HepG2 (cell line): ENCODE measurements around the gene SCP2D1. TPM values are rescaled to one million over a fixed set of nuclear protein-coding genes. Genes with fewer than 3 reads are reported as not detected.

Experiments
- ATAC-seq: fragments of 200-7000 bp; cut with Tn5 transposase; 3 replicates; pipeline ENCODE4 v1.9.1; 2020; ENCODE audit warnings: mild to moderate bottlenecking, moderate library complexity
- BruUV-seq: library from RNA; stranded (reverse); fragments of 400-500 nt; replicated peaks from 2 replicates; lab custom pipeline; 2021; lab: Mats Ljungman, UMichigan
- CTCF ChIA-PET: fragments of 300-600 bp; formaldehyde crosslinking; extraction: SDS; loops from one replicate; lab custom pipeline; 2021; ENCODE audit warnings: low total read pairs, inconsistent platforms, low intra/inter-chr PET ratio; lab: Yijun Ruan, JAX
- POLR2A ChIA-PET: fragments of 350-600 bp; sonication (Branson Sonifier 250); formaldehyde crosslinking; loops from one replicate; lab custom pipeline; 2020; ENCODE audit warnings: antibody characterized with exemption, inconsistent platforms; lab: Yijun Ruan, JAX
- DNase-seq: peaks from one replicate; pipeline ENCODE4 v3.0.0-alpha.2; 2015; ENCODE audit warnings: low spot score
- FAIRE-seq: peaks from 3 replicates; lab custom pipeline; 2011; peaks lifted over from hg19 to GRCh38; lab: Jason Lieb, UNC
- H2AFZ ChIP-seq: one replicate; pipeline ENCODE4 v1.6.1; 2011; ENCODE audit warnings: low read length, inconsistent platforms
- H3K27ac ChIP-seq: fragments of 300-600 bp; 3 replicates; pipeline ENCODE4 v1.8.0; 2011; ENCODE audit warnings: mixed run types, mild to moderate bottlenecking, mixed read lengths, low read length, inconsistent platforms; ENCODE audit not compliant: insufficient read depth; ENCODE audit errors: extremely low read length
- H3K27me3 ChIP-seq, 2 experiments: fragments of 200-600 bp in 1 of 2; 2 replicates in 1 of 2; 3 replicates in 1 of 2; pipeline versions ENCODE4 v1.6.0 to v1.8.0; 2011; ENCODE audit warnings: low read length in 2 of 2, mild to moderate bottlenecking in 2 of 2, moderate library complexity in 2 of 2, inconsistent platforms in 1 of 2; ENCODE audit not compliant: insufficient read depth in 2 of 2, control insufficient read depth in 1 of 2
- H3K36me3 ChIP-seq, 2 experiments: fragments of 200-600 bp in 1 of 2; replicated peaks in 1 of 2; 2 replicates in 1 of 2; 3 replicates in 1 of 2; pipeline versions ENCODE4 v1.5.1 to v1.8.0; 2011; ENCODE audit warnings: low read length in 2 of 2, inconsistent platforms in 1 of 2; ENCODE audit not compliant: insufficient read depth in 2 of 2, control insufficient read depth in 1 of 2
- H3K4me1 ChIP-seq: 2 replicates; pipeline ENCODE4 v1.5.1; 2012; ENCODE audit warnings: low read length, inconsistent platforms; ENCODE audit not compliant: insufficient read depth
- H3K4me2 ChIP-seq: 2 replicates; pipeline ENCODE4 v1.6.0; 2011; ENCODE audit warnings: low read depth, low read length, inconsistent platforms
- H3K4me3 ChIP-seq, 3 experiments: fragments of 200-600 bp in 1 of 3; sonication (generic), shearing (Covaris generic) in 1 of 3; replicated peaks in 1 of 3; 2 replicates each; pipeline ENCODE4 v1.5.1; 2011 to 2016; ENCODE audit warnings: low read length in 3 of 3, inconsistent platforms in 2 of 3, low read depth in 2 of 3, mild to moderate bottlenecking in 2 of 3, control low read depth in 1 of 3, mixed read lengths in 1 of 3; ENCODE audit not compliant: insufficient read depth in 1 of 3
- H3K79me2 ChIP-seq: one replicate; pipeline ENCODE4 v1.6.1; 2011; ENCODE audit warnings: low read length, inconsistent platforms; ENCODE audit not compliant: insufficient read depth
- H3K9ac ChIP-seq: 2 replicates; pipeline ENCODE4 v1.6.0; 2011; ENCODE audit warnings: mild to moderate bottlenecking, low read depth, low read length, inconsistent platforms; ENCODE audit not compliant: insufficient read depth
- H3K9me3 ChIP-seq: 2 replicates; pipeline ENCODE4 v1.5.1; 2012; ENCODE audit warnings: mild to moderate bottlenecking, low read length
- H4K20me1 ChIP-seq: 2 replicates; pipeline ENCODE4 v1.6.0; 2011; ENCODE audit warnings: inconsistent platforms, mild to moderate bottlenecking, low read length, moderate library complexity; ENCODE audit not compliant: insufficient read depth
- FIP1L1 ChIP-seq: fragments of 200-400 bp; formaldehyde crosslinking; IDR thresholded peaks from 2 replicates; pipeline ENCODE4 v1.6.1; 2018; ENCODE audit warnings: low read depth, mild to moderate bottlenecking, low read length, moderate library complexity, borderline replicate concordance; ENCODE audit not compliant: insufficient read depth
- IKZF1 ChIP-seq: fragments of 450-650 bp; IDR thresholded peaks from 2 replicates; pipeline ENCODE4 v1.7.1; 2016
- MYNN ChIP-seq: sonication (generic); formaldehyde crosslinking; IDR thresholded peaks from 2 replicates; pipeline ENCODE4 v1.4.0; 2020; ENCODE audit warnings: mild to moderate bottlenecking, low read depth, missing genetic modification reagents
- MYPOP ChIP-seq: sonication (generic); formaldehyde crosslinking; IDR thresholded peaks from 2 replicates; pipeline ENCODE4 v1.8.1; 2023; ENCODE audit warnings: mild to moderate bottlenecking, moderate library complexity, missing genetic modification reagents
- PHF5A ChIP-seq: IDR thresholded peaks from one replicate; pipeline ENCODE4 v1.6.1; 2018; ENCODE audit warnings: low read depth, missing genetic modification reagents; ENCODE audit not compliant: unreplicated experiment
- SPEN ChIP-seq: sonication (generic); formaldehyde crosslinking; IDR thresholded peaks from 2 replicates; pipeline ENCODE4 v1.5.1; 2020; ENCODE audit warnings: low read depth, mild to moderate bottlenecking, missing genetic modification reagents
- USF2 ChIP-seq, 2 experiments: sonication (generic) in 1 of 2; formaldehyde crosslinking in 1 of 2; IDR thresholded peaks; 2 replicates each; pipeline versions ENCODE4 v1.5.1 to v1.6.1; 2011 to 2020; ENCODE audit warnings: borderline replicate concordance in 1 of 2, low read depth in 1 of 2, low read length in 1 of 2, mild to moderate bottlenecking in 1 of 2, missing genetic modification reagents in 1 of 2, moderate library complexity in 1 of 2
- ZBTB1 ChIP-seq: sonication (generic); formaldehyde crosslinking; IDR thresholded peaks from 2 replicates; pipeline ENCODE4 v1.4.0; 2020; ENCODE audit warnings: missing genetic modification reagents, borderline replicate concordance
- ZBTB44 ChIP-seq: sonication (generic); formaldehyde crosslinking; IDR thresholded peaks from 2 replicates; pipeline ENCODE4 v1.4.0; 2020; ENCODE audit warnings: missing genetic modification reagents
- ZFP1 ChIP-seq: IDR thresholded peaks from 2 replicates; pipeline ENCODE4 v1.6.1; 2016
- ZKSCAN8 ChIP-seq: IDR thresholded peaks from 2 replicates; pipeline ENCODE4 v1.6.1; 2016; ENCODE audit warnings: borderline replicate concordance, missing genetic modification reagents, missing compliant biosample characterization
- ZNF275 ChIP-seq: sonication (generic); formaldehyde crosslinking; IDR thresholded peaks from 2 replicates; pipeline ENCODE4 v1.8.0; 2022; ENCODE audit warnings: missing genetic modification reagents, mild to moderate bottlenecking, inconsistent platforms, borderline replicate concordance
- ZNF615 ChIP-seq: sonication (generic); formaldehyde crosslinking; IDR thresholded peaks from 2 replicates; pipeline ENCODE4 v1.5.0; 2020; ENCODE audit warnings: mild to moderate bottlenecking, missing genetic modification reagents, borderline replicate concordance
- ZNF644 ChIP-seq: IDR thresholded peaks from 2 replicates; pipeline ENCODE4 v1.6.1; 2016; ENCODE audit warnings: low read depth
- ZNF709 ChIP-seq: sonication (generic); formaldehyde crosslinking; IDR thresholded peaks from 2 replicates; pipeline ENCODE4 v1.5.0; 2020; ENCODE audit warnings: mild to moderate bottlenecking, missing genetic modification reagents
- ZSCAN21 ChIP-seq: sonication (generic); formaldehyde crosslinking; IDR thresholded peaks from 2 replicates; pipeline ENCODE4 v1.8.0; 2022; ENCODE audit warnings: mild to moderate bottlenecking, missing genetic modification reagents, moderate library complexity, borderline replicate concordance
- in situ Hi-C: cut with HindIII; loops from 2 replicates; pipeline ENCODE4 v1.10.0; 2017; ENCODE audit warnings: low pct_unique_long_range_greater_than_20kb; ENCODE audit not compliant: extremely low pct_ligation_motif_present
- intact Hi-C: fragments of 100-400 bp; cut with micrococcal nuclease; formaldehyde crosslinking; loops from one replicate; pipeline ENCODE4 v1.10.0; 2022; ENCODE audit not compliant: unreplicated experiment
- polyA plus RNA-seq, 8 experiments: library from polyadenylated mRNA; depleted of rRNA in 3 of 8; stranded (reverse) in 7 of 8; unstranded in 1 of 8; fragments of >200 nt; fragmentation: Illumina TruSeq in 4 of 8; extraction: Trizol in 4 of 8; gene quantifications; 2 replicates each; pipeline versions ENCODE4 v1.2.1 to v1.2.3, GENCODE V29; 2011 to 2016; ENCODE audit warnings: low read depth in 4 of 8, missing spikeins in 1 of 8, mixed read lengths in 1 of 8; ENCODE audit not compliant: insufficient read depth in 1 of 8
- total RNA-seq, 5 experiments: library from RNA; depleted of rRNA; stranded (reverse); fragments of >200 nt; fragmentation: Illumina TruSeq; extraction: Trizol; gene quantifications; 2 replicates each; pipeline ENCODE4 v1.2.3, GENCODE V29; 2016; ENCODE audit warnings: low read depth in 1 of 5
- TF ChIP-seq, protein P1 (sequence below): IDR thresholded peaks from 2 replicates; pipeline ENCODE4 v1.6.1; 2016; ENCODE audit warnings: missing genetic modification reagents, missing compliant biosample characterization
- TF ChIP-seq, protein P2 (sequence below): sonication (generic); formaldehyde crosslinking; IDR thresholded peaks from 2 replicates; pipeline ENCODE4 v1.5.1; 2020; ENCODE audit warnings: missing genetic modification reagents, mild to moderate bottlenecking, borderline replicate concordance

The SCP2D1 gene
- total and polyA plus RNA-seq, 2 of the 13 experiments (the other 11 are each of a cell fraction or from before 2014, with no cell fraction given): not detected

DNA sequence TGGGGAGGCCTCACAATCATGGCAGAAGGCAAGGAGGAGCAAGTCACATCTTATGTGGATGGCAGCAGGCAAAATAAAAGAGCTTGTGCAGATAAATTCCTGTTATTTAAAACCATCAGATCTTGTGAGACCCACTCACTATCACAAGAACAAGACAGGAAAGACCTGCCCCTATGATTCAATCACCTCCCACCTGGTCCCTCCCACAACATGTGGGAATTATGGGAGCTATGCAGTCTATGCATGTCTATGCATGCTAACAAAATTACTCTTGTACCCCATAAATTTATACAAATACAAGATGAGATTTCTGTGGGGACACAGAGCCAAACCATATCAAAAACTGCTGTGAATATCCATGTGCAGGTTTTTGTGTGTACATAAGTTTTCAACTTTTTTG, 25.6 kb upstream of the SCP2D1 start:
- in situ Hi-C loops (no loop called here), intact Hi-C loops (no loop called here)
- Histone ChIP-seq H3K9ac (no peak overlapping the region), H2AFZ (no peak overlapping the region), H4K20me1 (no peaks in the 10 kb centered on the region), H3K27ac (no peak overlapping the region), H3K4me2 (no peak overlapping the region), H3K79me2 (no peaks in the 10 kb centered on the region), H3K36me3 (no peaks in the 10 kb centered on the region), H3K4me3 (no peak overlapping the region), H3K4me1 (peaks cover under 1% of the 10 kb centered on the region; the same call in 1 of the 2 replicates), H3K9me3 (no peaks in the 10 kb centered on the region), H3K27me3 (peaks cover 0 to 9% of the 10 kb centered on the region in 2 experiments; a peak in 1 of 5 replicates)
- ChIA-PET CTCF (no interaction called here), POLR2A (no interaction called here)
- TF ChIP-seq ZNF275 (CRISPR knock-in tag): no peak
- no peak for TF ChIP-seq ZNF709
- no peak for TF ChIP-seq PHF5A
- TF ChIP-seq ZNF644 (CRISPR knock-in tag): no peak
- TF ChIP-seq IKZF1: no peak
- no peak for TF ChIP-seq MYPOP (CRISPR knock-in tag)
- TF ChIP-seq USF2 (IDR thresholded peaks at IDR 0.05; ENCODE audit: low read depth, low read length): no peak
- no peak for TF ChIP-seq USF2 (CRISPR knock-in tag; IDR thresholded peaks at IDR 0.05; ENCODE audit: borderline replicate concordance)
- TF ChIP-seq MYNN: no peak
- TF ChIP-seq, protein P1, sequence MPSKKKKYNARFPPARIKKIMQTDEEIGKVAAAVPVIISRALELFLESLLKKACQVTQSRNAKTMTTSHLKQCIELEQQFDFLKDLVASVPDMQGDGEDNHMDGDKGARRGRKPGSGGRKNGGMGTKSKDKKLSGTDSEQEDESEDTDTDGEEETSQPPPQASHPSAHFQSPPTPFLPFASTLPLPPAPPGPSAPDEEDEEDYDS: no peak
- TF ChIP-seq ZBTB44 (CRISPR knock-in tag): no peak
- no peak for TF ChIP-seq ZSCAN21
- TF ChIP-seq ZFP1 (CRISPR knock-in tag): no peak
- no peak for TF ChIP-seq SPEN (CRISPR knock-in tag)
- no peak for TF ChIP-seq ZKSCAN8 (CRISPR knock-in tag)
- TF ChIP-seq ZBTB1 (CRISPR knock-in tag): no peak
- TF ChIP-seq, protein P2, sequence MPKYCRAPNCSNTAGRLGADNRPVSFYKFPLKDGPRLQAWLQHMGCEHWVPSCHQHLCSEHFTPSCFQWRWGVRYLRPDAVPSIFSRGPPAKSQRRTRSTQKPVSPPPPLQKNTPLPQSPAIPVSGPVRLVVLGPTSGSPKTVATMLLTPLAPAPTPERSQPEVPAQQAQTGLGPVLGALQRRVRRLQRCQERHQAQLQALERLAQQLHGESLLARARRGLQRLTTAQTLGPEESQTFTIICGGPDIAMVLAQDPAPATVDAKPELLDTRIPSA (CRISPR knock-in tag): no peak
- no peak for TF ChIP-seq ZNF615 (CRISPR knock-in tag)
- no peak for TF ChIP-seq FIP1L1
- DNase-seq (no peak), ATAC-seq (no peak), FAIRE-seq (no peak)
- BruUV-seq: no TSS peak
